ENCODE data around the gene MACROD1.

- no peak for TF ChIP-seq CTCF (IDR thresholded peaks at IDR 0.05)
- no peak for TF ChIP-seq POLR2A (IDR thresholded peaks at IDR 0.05)
These were observed 80.0 kb downstream of the MACROD1 start for GRCh38 chr11:64085906-64086257.

Measured in Peyer's patch (tissue), 4 donors.